HG03196 (cell line): Measurements from ENCODE around the gene TPRG1.

Source experiments
- ATAC-seq: cut with Tn5 transposase; IDR thresholded peaks from one replicate; pipeline ENCODE4 v1.9.1; 2021; ENCODE audit not compliant: unreplicated experiment

TPRG1 gene

DNA sequence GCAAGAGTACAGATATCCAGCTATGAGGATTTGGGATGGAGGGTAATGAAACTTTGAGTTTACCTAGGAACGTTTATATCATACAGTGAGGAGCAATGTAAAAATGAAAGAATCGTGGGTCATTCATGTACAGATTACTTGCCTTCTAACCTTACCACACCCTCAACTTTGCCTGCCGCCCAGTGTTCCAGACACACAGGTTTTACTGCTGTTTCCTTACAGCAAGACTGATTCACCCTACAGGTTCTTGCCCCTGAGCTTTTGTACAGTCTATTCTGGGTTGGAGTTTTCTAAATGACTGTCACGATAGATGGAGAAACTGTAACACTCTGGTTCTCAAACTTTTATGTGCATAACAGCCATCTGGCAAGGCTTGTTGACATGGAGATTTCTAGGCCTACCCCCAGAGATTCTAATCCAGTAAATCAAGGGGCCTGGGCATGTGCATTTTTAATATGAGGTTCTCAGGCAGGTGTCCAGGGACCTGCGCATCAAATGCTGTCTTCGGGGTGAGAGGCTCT lies 6.6 kb upstream of the TPRG1 start:
- ATAC-seq, result no peak

- ATAC-seq, result no peak
These were observed 5.5 kb upstream of the TPRG1 start for GRCh38 chr3:189166321-189166720.

- no peak for ATAC-seq
These were observed 4.6 kb upstream of the TPRG1 start for GRCh38 chr3:189167027-189167766.

- ATAC-seq, result no peak
These were observed 3.1 kb upstream of the TPRG1 start for GRCh38 chr3:189168711-189169110.

GRCh38 chr3:189169728-189170127 lies 2.0 kb upstream of the TPRG1 start:
- ATAC-seq, result no peak

- no peak for ATAC-seq
These were observed 1.2 kb upstream of the TPRG1 start for GRCh38 chr3:189170559-189170958.

- no peak for ATAC-seq
These were observed 1.1 kb downstream of the TPRG1 start for GRCh38 chr3:189172668-189173419.

GRCh38 chr3:189184566-189184965 lies 12.8 kb downstream of the TPRG1 start:
- ATAC-seq, result no peak

DNA sequence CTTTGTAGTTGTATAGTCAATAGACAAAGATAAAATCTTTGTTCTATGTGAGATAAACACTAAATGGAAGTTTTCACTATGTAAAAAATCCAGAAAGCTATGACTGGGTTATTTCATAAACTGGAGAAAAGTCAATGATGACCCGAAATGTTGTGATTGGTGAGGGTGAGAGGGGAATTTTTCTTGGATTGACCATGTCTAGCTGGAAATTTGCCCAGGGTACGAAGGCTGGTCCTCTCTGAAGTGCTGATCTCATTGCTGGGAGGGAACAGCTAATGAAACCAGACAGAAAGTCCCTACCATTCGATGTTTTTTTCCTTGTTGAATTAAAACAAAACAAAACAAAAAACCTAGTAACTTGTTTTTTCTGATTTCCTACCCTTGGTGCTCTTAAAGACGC lies 14.3 kb downstream of the TPRG1 start:
- ATAC-seq, result no peak

- no peak for ATAC-seq
These were observed 16.7 kb downstream of the TPRG1 start for GRCh38 chr3:189188466-189188865.

- no peak for ATAC-seq
These were observed 21.0 kb downstream of the TPRG1 start for GRCh38 chr3:189192725-189193124.

DNA sequence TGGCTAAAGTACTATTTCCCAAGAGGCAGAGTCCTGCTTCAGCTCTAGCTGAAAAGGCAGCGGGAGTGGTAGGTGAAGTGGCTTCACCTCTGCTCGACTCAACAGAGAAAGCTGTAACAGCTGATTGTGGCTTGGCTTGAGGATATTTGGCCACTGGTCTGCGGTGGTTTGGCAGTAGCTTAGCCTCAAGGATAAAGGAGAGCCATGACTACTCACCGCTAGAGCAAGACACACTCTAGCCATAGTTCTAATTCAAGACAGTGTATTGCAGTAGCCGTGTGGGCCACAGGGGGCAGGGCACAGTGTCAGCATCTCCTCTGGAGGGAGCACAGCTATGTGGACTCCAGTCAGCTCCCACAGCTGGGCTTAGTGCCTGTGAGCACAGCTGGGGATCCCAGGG lies 23.5 kb downstream of the TPRG1 start:
- ATAC-seq, result no peak

DNA sequence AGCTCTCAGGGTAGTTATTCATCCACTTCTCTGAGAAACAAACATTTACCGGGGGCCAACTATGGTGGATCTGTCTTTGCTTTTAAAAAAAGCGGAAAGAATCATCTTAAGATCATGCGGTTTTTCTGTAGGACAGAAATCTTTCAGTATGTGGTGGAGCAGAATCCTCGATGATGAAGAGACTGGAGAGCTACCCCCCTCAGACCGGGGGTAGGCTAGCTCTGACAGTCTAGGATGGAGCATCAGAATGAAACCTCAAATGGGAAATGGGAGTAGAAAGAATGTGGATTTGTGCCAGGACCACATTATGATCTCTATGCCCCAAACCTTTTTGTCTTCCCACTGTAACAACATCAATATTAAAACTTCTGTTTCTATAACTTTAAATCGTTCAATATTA lies 30.3 kb downstream of the TPRG1 start:
- ATAC-seq, result no peak

- no peak for ATAC-seq
These were observed 30.8 kb downstream of the TPRG1 start for GRCh38 chr3:189202583-189202982.

GRCh38 chr3:189204167-189204866 lies 32.5 kb downstream of the TPRG1 start:
- no peak for ATAC-seq

GRCh38 chr3:189204937-189205336 lies 33.2 kb downstream of the TPRG1 start:
- ATAC-seq, result no peak

GRCh38 chr3:189210251-189210770 lies 38.5 kb downstream of the TPRG1 start:
- ATAC-seq, result no peak

DNA sequence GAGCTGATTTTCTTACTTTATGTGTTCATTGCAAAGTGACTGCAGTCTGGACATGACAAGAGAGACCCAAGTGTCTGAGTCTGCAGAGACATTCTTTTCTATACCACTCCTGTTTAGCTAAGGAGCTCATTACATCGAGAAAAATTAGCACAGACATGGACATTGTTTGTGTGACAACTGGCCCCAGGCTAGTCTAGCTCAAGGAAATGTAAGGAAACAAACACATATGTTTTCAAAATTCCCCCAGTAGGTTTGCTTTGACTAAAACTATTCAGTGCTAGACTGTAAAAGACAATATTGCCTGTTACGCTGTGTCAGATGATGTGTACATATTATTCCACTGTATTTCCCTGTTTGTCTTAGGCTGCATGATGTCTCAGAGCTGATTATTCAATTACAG lies 40.9 kb downstream of the TPRG1 start:
- ATAC-seq, result no peak

DNA sequence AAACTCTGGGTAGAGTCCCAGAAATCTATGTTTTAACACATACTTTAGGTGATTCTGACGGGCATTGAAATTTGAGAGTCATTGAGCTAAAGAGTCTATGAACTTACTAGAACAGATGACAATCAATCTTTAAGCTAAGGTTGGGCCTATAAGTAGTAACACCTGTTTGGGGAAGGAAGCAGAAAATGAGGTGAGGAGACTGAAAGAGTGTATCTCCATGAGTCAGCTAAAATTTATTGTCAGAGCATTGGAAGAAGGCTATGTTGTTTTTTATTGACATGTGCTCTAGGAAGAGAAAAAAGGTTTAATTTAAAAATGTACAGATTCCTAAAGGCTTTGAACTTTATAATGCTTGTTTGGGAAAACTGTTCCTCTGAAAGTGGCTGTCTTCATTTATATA lies 42.9 kb downstream of the TPRG1 start:
- ATAC-seq, result no peak

- ATAC-seq, result no peak
These were observed 51.3 kb downstream of the TPRG1 start for GRCh38 chr3:189222927-189223636.

DNA sequence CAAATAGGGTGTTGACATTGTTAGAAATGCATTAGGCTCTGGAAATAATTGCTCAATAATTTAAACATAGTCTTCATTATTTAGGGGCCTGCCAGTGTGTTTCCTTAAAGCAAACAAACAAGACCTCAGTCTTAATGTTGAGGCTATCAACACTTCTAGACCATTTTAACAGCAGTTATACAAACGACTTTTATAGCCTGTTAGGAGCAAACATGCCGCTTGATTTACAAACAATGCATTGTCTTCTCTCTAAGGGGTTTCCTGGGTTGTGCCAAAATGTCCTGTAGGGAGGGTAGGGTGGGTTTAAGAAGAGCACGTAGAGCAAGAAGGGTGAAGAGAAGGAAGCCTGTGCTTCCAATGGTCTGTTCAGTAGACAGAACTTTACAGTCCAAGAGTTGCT lies 53.7 kb downstream of the TPRG1 start:
- ATAC-seq, result no peak
